Measurements from ENCODE around the gene FAM110D.

- no peak for TF ChIP-seq CTCF (conservative IDR thresholded peaks at IDR 0.05; ENCODE audit: low read length)
- TF ChIP-seq EZH2phosphoT487 (IDR thresholded peaks at IDR 0.05; ENCODE audit: borderline replicate concordance) = no peak
Measured at GRCh38 chr1:26182383-26182696, 23.5 kb downstream of the FAM110D start.

All from Loucy (cell line).